IMR-90 (cell line): Measurements from ENCODE around the gene LLPH.

Experiments
- CHD1 ChIP-seq: IDR thresholded peaks from 2 replicates; pipeline ENCODE4 v1.6.1; 2012; ENCODE audit warnings: low read depth, low read length, improper control_type of control experiment
- MAZ ChIP-seq: IDR thresholded peaks from 2 replicates; pipeline ENCODE4 v1.6.1; 2012; ENCODE audit warnings: low read depth, mild to moderate bottlenecking, low read length, improper control_type of control experiment, moderate library complexity, borderline replicate concordance
- MXI1 ChIP-seq: IDR thresholded peaks from 2 replicates; pipeline ENCODE4 v1.6.1; 2012; ENCODE audit warnings: low read depth, mild to moderate bottlenecking, low read length, moderate library complexity, borderline replicate concordance
- POLR2A ChIP-seq: IDR thresholded peaks from 2 replicates; pipeline ENCODE4 v1.6.1; 2012; ENCODE audit warnings: mild to moderate bottlenecking, low read depth, low read length
- RAD21 ChIP-seq: IDR thresholded peaks from 2 replicates; pipeline ENCODE4 v1.6.1; 2012; ENCODE audit warnings: low read length, improper control_type of control experiment
- RCOR1 ChIP-seq: IDR thresholded peaks from 2 replicates; pipeline ENCODE4 v1.6.1; 2012; ENCODE audit warnings: mild to moderate bottlenecking, low read length, improper control_type of control experiment; ENCODE audit not compliant: insufficient replicate concordance
- SMC3 ChIP-seq: fragments of 150-350 bp; IDR thresholded peaks from 2 replicates; pipeline ENCODE4 v1.6.1; 2016; ENCODE audit warnings: low read depth, mild to moderate bottlenecking, antibody characterized with exemption, low read length, moderate library complexity
- TF ChIP-seq, protein P1 (sequence below): conservative IDR thresholded peaks from 2 replicates; pipeline ENCODE4 v1.5.1; 2012; ENCODE audit warnings: mild to moderate bottlenecking, low read depth, low read length, improper control_type of control experiment
- TF ChIP-seq, protein P2 (sequence below): fragments of 150-350 bp; IDR thresholded peaks from 2 replicates; pipeline ENCODE4 v1.6.1; 2016; ENCODE audit warnings: low read depth, mild to moderate bottlenecking, low read length, moderate library complexity, borderline replicate concordance

DNA sequence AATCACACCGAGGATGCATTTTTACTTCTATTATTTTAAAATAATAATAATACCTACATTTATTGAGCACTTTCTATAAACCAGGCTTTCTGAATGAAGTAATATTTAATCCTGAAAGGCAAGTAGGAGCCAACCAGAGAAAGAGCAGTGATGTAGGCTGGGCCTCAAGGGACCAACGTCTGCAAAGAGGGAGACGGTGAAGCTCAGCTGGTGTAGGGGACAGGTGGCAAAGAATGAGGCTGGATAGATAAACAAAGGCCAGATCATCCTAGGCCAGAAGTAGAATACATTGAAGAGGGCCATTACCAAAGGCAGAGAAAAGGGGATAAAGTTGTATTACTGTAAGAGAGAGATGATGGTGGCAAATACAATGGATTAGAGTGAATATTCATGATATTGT lies 40.1 kb upstream of the LLPH start:
- TF ChIP-seq POLR2A (no peak), RAD21 (no peak), MXI1 (no peak), CHD1 (no peak), SMC3 (no peak), RCOR1 (no peak), MAZ (no peak)
- TF ChIP-seq, protein P1, sequence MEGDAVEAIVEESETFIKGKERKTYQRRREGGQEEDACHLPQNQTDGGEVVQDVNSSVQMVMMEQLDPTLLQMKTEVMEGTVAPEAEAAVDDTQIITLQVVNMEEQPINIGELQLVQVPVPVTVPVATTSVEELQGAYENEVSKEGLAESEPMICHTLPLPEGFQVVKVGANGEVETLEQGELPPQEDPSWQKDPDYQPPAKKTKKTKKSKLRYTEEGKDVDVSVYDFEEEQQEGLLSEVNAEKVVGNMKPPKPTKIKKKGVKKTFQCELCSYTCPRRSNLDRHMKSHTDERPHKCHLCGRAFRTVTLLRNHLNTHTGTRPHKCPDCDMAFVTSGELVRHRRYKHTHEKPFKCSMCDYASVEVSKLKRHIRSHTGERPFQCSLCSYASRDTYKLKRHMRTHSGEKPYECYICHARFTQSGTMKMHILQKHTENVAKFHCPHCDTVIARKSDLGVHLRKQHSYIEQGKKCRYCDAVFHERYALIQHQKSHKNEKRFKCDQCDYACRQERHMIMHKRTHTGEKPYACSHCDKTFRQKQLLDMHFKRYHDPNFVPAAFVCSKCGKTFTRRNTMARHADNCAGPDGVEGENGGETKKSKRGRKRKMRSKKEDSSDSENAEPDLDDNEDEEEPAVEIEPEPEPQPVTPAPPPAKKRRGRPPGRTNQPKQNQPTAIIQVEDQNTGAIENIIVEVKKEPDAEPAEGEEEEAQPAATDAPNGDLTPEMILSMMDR = no peak
- TF ChIP-seq, protein P2, sequence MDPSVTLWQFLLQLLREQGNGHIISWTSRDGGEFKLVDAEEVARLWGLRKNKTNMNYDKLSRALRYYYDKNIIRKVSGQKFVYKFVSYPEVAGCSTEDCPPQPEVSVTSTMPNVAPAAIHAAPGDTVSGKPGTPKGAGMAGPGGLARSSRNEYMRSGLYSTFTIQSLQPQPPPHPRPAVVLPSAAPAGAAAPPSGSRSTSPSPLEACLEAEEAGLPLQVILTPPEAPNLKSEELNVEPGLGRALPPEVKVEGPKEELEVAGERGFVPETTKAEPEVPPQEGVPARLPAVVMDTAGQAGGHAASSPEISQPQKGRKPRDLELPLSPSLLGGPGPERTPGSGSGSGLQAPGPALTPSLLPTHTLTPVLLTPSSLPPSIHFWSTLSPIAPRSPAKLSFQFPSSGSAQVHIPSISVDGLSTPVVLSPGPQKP = no peak
